Parathyroid adenoma (tissue), 2 donors: ENCODE data around the gene TRAF3.

Experiments
- H2AFZ ChIP-seq: fragments of 300-600 bp; sonication (generic); one replicate; pipeline ENCODE4 v1.7.0; 2017; ENCODE audit warnings: antibody characterized with exemption, mild to moderate bottlenecking
- H3K27ac ChIP-seq: fragments of 300-600 bp; sonication (generic); one replicate; pipeline ENCODE4 v1.7.0; 2017
- H3K27me3 ChIP-seq: fragments of 300-600 bp; sonication (generic); one replicate; pipeline ENCODE4 v1.7.0; 2017; ENCODE audit warnings: low read length; ENCODE audit not compliant: control insufficient read depth, insufficient read depth
- H3K36me3 ChIP-seq: fragments of 300-600 bp; sonication (generic); one replicate; pipeline ENCODE4 v1.7.0; 2017; ENCODE audit warnings: low read length; ENCODE audit not compliant: control insufficient read depth, insufficient read depth
- H3K4me1 ChIP-seq: fragments of 300-600 bp; sonication (generic); one replicate; pipeline ENCODE4 v1.7.0; 2017; ENCODE audit warnings: control low read depth
- H3K4me2 ChIP-seq: fragments of 300-600 bp; sonication (generic); one replicate; pipeline ENCODE4 v1.7.0; 2017; ENCODE audit warnings: low read length
- H3K4me3 ChIP-seq: fragments of 300-600 bp; sonication (generic); one replicate; pipeline ENCODE4 v1.7.0; 2017; ENCODE audit warnings: low read depth, low read length
- H3K79me2 ChIP-seq: fragments of 300-600 bp; sonication (generic); one replicate; pipeline ENCODE4 v1.7.0; 2017; ENCODE audit warnings: control low read depth
- H3K9ac ChIP-seq: fragments of 300-600 bp; sonication (generic); one replicate; pipeline ENCODE4 v1.7.0; 2017; ENCODE audit warnings: mild to moderate bottlenecking
- H3K9me3 ChIP-seq: fragments of 300-600 bp; sonication (generic); one replicate; pipeline ENCODE4 v1.7.0; 2017; ENCODE audit warnings: low read length; ENCODE audit not compliant: control insufficient read depth
- CTCF ChIP-seq: fragments of 300-600 bp; sonication (generic); IDR thresholded peaks from one replicate; pipeline ENCODE4 v1.7.0; 2017; ENCODE audit warnings: antibody characterized with exemption, mild to moderate bottlenecking
- donor health status: primary hyperparathyroidism.

Gene TRAF3

GRCh38 chr14:102907303-102907844, 130.1 kb downstream of the TRAF3 start:
- Histone ChIP-seq H2AFZ (no peak overlapping the region), H3K9me3 (no peaks in the 10 kb centered on the region), H3K9ac (no peak overlapping the region), H3K27me3 (no peaks in the 10 kb centered on the region), H3K36me3 (no peaks in the 10 kb centered on the region), H3K79me2 (no peaks in the 10 kb centered on the region), H3K4me3 (no peak overlapping the region), H3K4me2 (no peak overlapping the region), H3K27ac (no peak overlapping the region), H3K4me1 (no peaks in the 10 kb centered on the region)
- TF ChIP-seq CTCF = no peak

GRCh38 chr14:102907980-102908730, 130.9 kb downstream of the TRAF3 start:
- no peaks in the 10 kb centered on the region for H3K36me3 ChIP-seq
- H3K27me3 ChIP-seq = no peaks in the 10 kb centered on the region
- no peaks in the 10 kb centered on the region for H3K79me2 ChIP-seq
- H3K4me3 ChIP-seq = no peak overlapping the region
- H2AFZ ChIP-seq = no peak overlapping the region
- H3K4me2 ChIP-seq = no peak overlapping the region
- TF ChIP-seq CTCF = no peak
- no peaks in the 10 kb centered on the region for H3K9me3 ChIP-seq
- no peak overlapping the region for H3K9ac ChIP-seq
- H3K4me1 ChIP-seq = no peaks in the 10 kb centered on the region
- no peak overlapping the region for H3K27ac ChIP-seq

GRCh38 chr14:102908766-102909455, 131.7 kb downstream of the TRAF3 start:
- H3K4me1 ChIP-seq = no peaks in the 10 kb centered on the region
- H3K27me3 ChIP-seq = no peaks in the 10 kb centered on the region
- H3K79me2 ChIP-seq = no peaks in the 10 kb centered on the region
- no peaks in the 10 kb centered on the region for H3K9me3 ChIP-seq
- H3K36me3 ChIP-seq = no peaks in the 10 kb centered on the region
- no peak overlapping the region for H3K9ac ChIP-seq
- TF ChIP-seq CTCF = no peak
- no peak overlapping the region for H2AFZ ChIP-seq
- H3K4me2 ChIP-seq = no peak overlapping the region
- H3K27ac ChIP-seq = no peak overlapping the region
- H3K4me3 ChIP-seq = no peak overlapping the region

GRCh38 chr14:102909462-102909861, 132.2 kb downstream of the TRAF3 start:
- Histone ChIP-seq H3K9ac (no peak overlapping the region), H3K36me3 (no peaks in the 10 kb centered on the region), H3K4me3 (no peak overlapping the region), H3K4me2 (no peak overlapping the region), H3K4me1 (no peaks in the 10 kb centered on the region), H3K9me3 (no peaks in the 10 kb centered on the region), H3K79me2 (no peaks in the 10 kb centered on the region), H2AFZ (no peak overlapping the region), H3K27me3 (no peaks in the 10 kb centered on the region), H3K27ac (no peak overlapping the region)
- no peak for TF ChIP-seq CTCF
